Adrenal gland (tissue), 12 donors: ENCODE data around the gene RNF112. TPM values are rescaled to one million over a fixed set of nuclear protein-coding genes. Genes with fewer than 3 reads are reported as not detected.

Source experiments
- DNase-seq, 7 donors: peaks; one replicate each; pipeline ENCODE4 v3.0.0-alpha.2; 2019 to 2020
- H3K27ac ChIP-seq, 5 donors: fragments of 200-600 bp; sonication (generic) in 4 of 5; 1 replicate in 3 of 5; 2 replicates in 2 of 5; pipeline versions ENCODE4 v1.5.1 to v1.8.0; 2016 to 2020; ENCODE audit warnings: mild to moderate bottlenecking in 1 of 5
- H3K27me3 ChIP-seq: fragments of 200-600 bp; 2 replicates; pipeline ENCODE4 v1.8.0; 2021
- H3K36me3 ChIP-seq, 2 donors: fragments of 200-600 bp; replicated peaks in 1 of 2; 1 replicate in 1 of 2; 2 replicates in 1 of 2; pipeline versions ENCODE4 v1.5.1 to v1.8.0; 2018 to 2022
- H3K4me1 ChIP-seq, 2 donors: fragments of 200-600 bp; replicated peaks in 1 of 2; 1 replicate in 1 of 2; 2 replicates in 1 of 2; pipeline versions ENCODE4 v1.5.1 to v1.8.0; 2018 to 2021
- H3K4me3 ChIP-seq, 4 donors: fragments of 200-600 bp; sonication (generic) in 3 of 4; one replicate each; pipeline ENCODE4 v1.5.1; 2016 to 2018
- H3K9me3 ChIP-seq, 3 donors: fragments of 200-600 bp; sonication (generic) in 1 of 3; replicated peaks in 1 of 3; 1 replicate in 2 of 3; 2 replicates in 1 of 3; pipeline versions ENCODE4 v1.5.1 to v1.8.0; 2016 to 2021
- CTCF ChIP-seq, 6 experiments: fragments of 450-650 bp in 4 of 6; fragments of 200-600 bp in 2 of 6; sonication (generic) in 1 of 6; IDR thresholded peaks; 1 replicate in 5 of 6; 2 replicates in 1 of 6; pipeline versions ENCODE4 v1.5.1 to v1.8.0; 2016 to 2021; ENCODE audit warnings: antibody characterized with exemption in 6 of 6, mild to moderate bottlenecking in 2 of 6, moderate library complexity in 1 of 6
- POLR2A ChIP-seq, 2 donors: fragments of 450-650 bp; IDR thresholded peaks; one replicate each; pipeline ENCODE4 v1.6.1; 2017; ENCODE audit warnings: antibody characterized with exemption in 2 of 2, mild to moderate bottlenecking in 2 of 2, moderate library complexity in 1 of 2
- WGBS, 4 donors: extraction: QIAGEN DNeasy Blood & Tissue Kit in 2 of 4; methylation state at CpG; one replicate each; pipeline versions ENCODE4 v1.1.5 to v1.1.7; 2013 to 2017; 5-methylcytosine and 5-hydroxymethylcytosine counted together
- intact Hi-C, 2 donors: fragments of 100-400 bp; cut with DNase I; formaldehyde crosslinking; loops; one replicate each; pipeline versions ENCODE4 v1.14.1 to v1.15.0; 2022 to 2023
- polyA plus RNA-seq, 3 donors: library from polyadenylated mRNA; stranded (reverse); fragments of 200-250 nt in 2 of 3; fragments of 350-450 nt in 1 of 3; fragmentation: Illumina TruSeq in 1 of 3; extraction: RNeasy Lipid Tissue Mini Kit (QIAGEN cat#74804) in 1 of 3; gene quantifications; one replicate each; pipeline ENCODE4 v1.2.3, GENCODE V29; 2013 to 2014
- total RNA-seq, 9 donors: library from RNA; depleted of rRNA in 4 of 9; stranded (reverse); fragments of >200 nt in 4 of 9; fragments of 120-200 nt in 1 of 9; fragmentation: NEBNext Ultra II Directional in 1 of 9; extraction: Animal tissue kit (Norgen Biotek cat#: 25700) in 1 of 9; gene quantifications; one replicate each; pipeline versions ENCODE4 v1.1.0 to v1.2.4, GENCODE V29; 2013 to 2023
- donor health status: healthy with polysubstance abuse.
- donor health status: Bipolar disorder and iron deficiency.
- donor health status: DM: yes; HTN: yes; CAD: no.
- donor health status: DM: no; HTN: no; CAD: no.
- donor health status: DM: no; HTN: no; CAD: no.
- donor health status: DM: yes; HTN: yes; CAD: no.

Gene RNF112
- total and polyA plus RNA-seq, 12 donors = 0.88 to 35.6 (median 2.3) TPM; not detected in 1

GRCh38 chr17:19364699-19365498 lies 46.1 kb upstream of the RNF112 start:
- 69 to 85% (median 74%) methylated on average over 6 to 14 of the region's 14 CpGs for WGBS, 4 donors
- Histone ChIP-seq H3K27me3 (no peaks in the 10 kb centered on the region), H3K9me3 (no peaks in the 10 kb centered on the region), H3K4me1 (peaks cover 12 to 20% of the 10 kb centered on the region in 2 donors), H3K4me3 (no peak overlapping the region), H3K36me3 (no peaks in the 10 kb centered on the region), H3K27ac (no peak overlapping the region)
- intact Hi-C loops = loop anchor here (5.0 to 10.0 kb wide), 3 partner anchors 82 to 400 kb away; no protein-coding TSS in a partner anchor
- DNase-seq = peak in 4 of 7 donors; percentile 38 to 64 (median 50)
- TF ChIP-seq POLR2A (IDR thresholded peaks at IDR 0.05) = no peak
- no peak for TF ChIP-seq CTCF (IDR thresholded peaks at IDR 0.05)

GRCh38 chr17:19365499-19365817 lies 45.6 kb upstream of the RNF112 start:
- Histone ChIP-seq H3K27ac (no peak overlapping the region), H3K36me3 (no peaks in the 10 kb centered on the region), H3K27me3 (no peaks in the 10 kb centered on the region), H3K4me3 (no peak overlapping the region), H3K9me3 (no peaks in the 10 kb centered on the region), H3K4me1 (peaks cover 12 to 20% of the 10 kb centered on the region in 2 donors)
- intact Hi-C loops = loop anchor here (10.0 kb wide), 2 partner anchors 139 to 399 kb away; no protein-coding TSS in a partner anchor
- no peak for TF ChIP-seq POLR2A (IDR thresholded peaks at IDR 0.05)
- TF ChIP-seq CTCF (IDR thresholded peaks at IDR 0.05) = no peak
- DNase-seq = peak in 1 of 7 donors; percentile 13
- 87 to 93% (median 90%) methylated on average over 4 of the region's 4 CpGs for WGBS, 4 donors

GRCh38 chr17:19365833-19366636 lies 45.0 kb upstream of the RNF112 start:
- 89 to 99% (median 93%) methylated on average over 6 to 9 of the region's 9 CpGs for WGBS, 4 donors
- Histone ChIP-seq H3K9me3 (no peaks in the 10 kb centered on the region), H3K36me3 (no peaks in the 10 kb centered on the region), H3K4me3 (no peak overlapping the region), H3K27me3 (no peaks in the 10 kb centered on the region), H3K27ac (no peak overlapping the region), H3K4me1 (peaks cover 12 to 26% of the 10 kb centered on the region in 2 donors)
- intact Hi-C loops = loop anchor here (10.0 kb wide), 2 partner anchors 139 to 399 kb away; no protein-coding TSS in a partner anchor
- peak in 1 of 7 donors; percentile 10 for DNase-seq
- TF ChIP-seq CTCF (IDR thresholded peaks at IDR 0.05) (no peak), POLR2A (IDR thresholded peaks at IDR 0.05) (no peak)

- no peaks in the 10 kb centered on the region for H3K27me3 ChIP-seq
- no peak overlapping the region for H3K27ac ChIP-seq
- H3K9me3 ChIP-seq = no peaks in the 10 kb centered on the region
- H3K4me1 ChIP-seq = peaks cover 12 to 29% of the 10 kb centered on the region in 2 donors
- peak in 1 of 7 donors; percentile 7 for DNase-seq
- H3K4me3 ChIP-seq = no peak overlapping the region
- intact Hi-C loops = loop anchor here (10.0 kb wide), 2 partner anchors 138 to 398 kb away; no protein-coding TSS in a partner anchor
- no peak for TF ChIP-seq POLR2A (IDR thresholded peaks at IDR 0.05)
- no peak for TF ChIP-seq CTCF (IDR thresholded peaks at IDR 0.05)
- H3K36me3 ChIP-seq = no peaks in the 10 kb centered on the region
- 92 to 96% (median 95%) methylated on average over 5 of the region's 5 CpGs for WGBS, 4 donors
These were observed 44.4 kb upstream of the RNF112 start for GRCh38 chr17:19366637-19366972.
